Activated CD8-positive, alpha-beta memory T cell treated with anti-CD3 and anti-CD28 coated beads for 36 hours (primary cell): ENCODE data around the gene SECISBP2. TPM values are rescaled to one million over a fixed set of nuclear protein-coding genes. Genes with fewer than 3 reads are reported as not detected.

Experiments used
- CTCF ChIA-PET: fragments of 350-600 bp; sonication (Branson Sonifier 250); formaldehyde crosslinking; loops from one replicate; lab custom pipeline; 2021; ENCODE audit warnings: antibody characterized with exemption; lab: Charles Lee
- POLR2A ChIA-PET: fragments of 350-600 bp; sonication (Branson Sonifier 250); formaldehyde crosslinking; loops from one replicate; lab custom pipeline; 2021; ENCODE audit warnings: antibody characterized with exemption; lab: Charles Lee
- total RNA-seq, 2 experiments: library from RNA; stranded (reverse); gene quantifications; one replicate each; pipeline ENCODE4 v1.2.3, GENCODE V29; 2021

Gene SECISBP2
- total RNA-seq, 2 experiments from 2014 or later = 35.0 to 36.5 TPM

DNA sequence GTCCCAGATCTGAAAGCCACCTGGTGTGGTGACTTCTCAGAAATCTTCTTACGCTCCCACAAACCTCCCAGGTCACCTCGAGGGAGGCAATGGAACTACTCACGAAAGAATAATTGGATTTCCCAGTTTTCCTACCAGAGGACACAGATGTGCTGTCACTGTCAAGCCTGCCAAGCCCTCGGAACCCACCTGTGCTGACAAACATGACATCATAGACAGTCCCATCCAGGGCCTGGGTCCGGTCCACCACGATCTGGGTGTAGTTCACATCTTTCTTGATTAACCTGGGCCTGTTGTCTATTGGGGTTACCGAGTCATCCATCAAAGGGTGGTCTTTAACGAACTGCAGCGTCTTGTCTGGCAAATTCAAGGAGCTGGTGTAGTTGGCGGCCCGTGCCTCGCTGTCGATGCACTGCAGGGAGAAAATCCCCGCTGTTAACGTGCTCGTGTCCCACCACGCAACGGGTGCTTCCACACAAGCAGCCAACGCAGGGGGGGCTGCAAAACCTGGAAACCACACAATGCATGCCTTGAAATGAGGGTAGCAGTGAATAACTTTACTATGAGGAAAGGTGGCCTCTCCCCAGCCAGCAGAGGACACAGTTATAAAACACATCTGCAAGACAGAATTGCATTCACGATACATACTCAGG is 69.0 kb downstream of the SECISBP2 start:
- POLR2A ChIA-PET = no interaction called here
- CTCF ChIA-PET = no interaction called here

DNA sequence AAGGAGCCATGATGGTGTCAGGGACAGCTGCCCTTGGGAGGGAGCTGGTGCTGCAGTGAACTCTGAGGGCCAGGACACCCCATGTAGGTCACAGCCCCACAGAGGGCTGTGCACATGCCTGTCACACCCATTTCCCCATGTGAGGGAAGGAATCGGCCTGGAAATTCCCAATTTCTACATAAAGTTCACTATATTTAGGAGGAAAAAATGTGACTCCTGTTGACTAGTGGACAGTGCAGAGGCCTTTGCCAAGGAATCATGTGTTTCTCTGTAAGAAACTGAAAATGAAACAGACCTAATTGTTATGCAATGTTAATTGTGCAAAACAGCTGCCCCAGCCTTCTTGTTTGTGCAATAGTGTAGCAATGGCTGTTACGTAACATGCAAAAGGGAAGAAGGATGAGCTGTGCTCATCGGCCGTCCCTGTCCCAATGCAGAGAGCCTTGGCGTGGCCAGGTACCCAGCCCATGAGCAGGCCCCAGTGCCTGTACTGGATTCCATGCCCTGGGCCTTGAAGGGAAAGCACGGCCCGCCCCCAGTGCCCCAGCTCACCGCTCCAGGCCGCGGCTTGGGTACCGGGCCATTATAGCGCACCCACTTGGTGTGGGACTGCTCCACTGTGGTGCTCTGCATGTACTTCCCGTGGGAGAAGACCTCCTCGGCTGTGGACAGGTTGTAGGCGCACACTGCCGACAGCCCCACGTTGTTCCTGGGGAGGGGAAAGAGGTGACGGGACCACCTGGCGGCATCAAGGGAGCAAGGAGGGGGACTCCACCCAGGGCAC is 70.0 kb downstream of the SECISBP2 start:
- POLR2A ChIA-PET = no interaction called here
- CTCF ChIA-PET = interaction anchor here (0.8 to 2.1 kb wide), 2 partner anchors 13 to 161 kb away, joined by 3 to 5 read pairs; no protein-coding TSS in a partner anchor

DNA sequence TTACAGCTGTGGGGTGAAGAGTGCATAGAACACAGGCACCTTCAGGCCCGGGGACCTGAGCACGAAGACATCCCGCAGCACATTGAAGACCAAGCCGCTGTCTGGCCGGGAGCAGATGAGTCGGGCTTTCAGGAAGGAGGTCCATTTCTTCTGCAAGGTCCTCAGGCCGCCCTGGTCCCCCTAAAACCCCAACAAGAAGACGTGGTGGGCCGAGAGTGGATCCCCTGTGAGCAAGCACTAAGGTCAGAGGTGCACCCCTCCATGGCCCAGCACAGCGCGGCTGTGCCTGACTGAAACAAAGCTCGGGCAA is 70.5 kb downstream of the SECISBP2 start:
- POLR2A ChIA-PET = no interaction called here
- CTCF ChIA-PET = interaction anchor here (2.1 kb wide), 1 partner anchor 160 kb away, joined by 5 read pairs; no protein-coding TSS in a partner anchor

DNA sequence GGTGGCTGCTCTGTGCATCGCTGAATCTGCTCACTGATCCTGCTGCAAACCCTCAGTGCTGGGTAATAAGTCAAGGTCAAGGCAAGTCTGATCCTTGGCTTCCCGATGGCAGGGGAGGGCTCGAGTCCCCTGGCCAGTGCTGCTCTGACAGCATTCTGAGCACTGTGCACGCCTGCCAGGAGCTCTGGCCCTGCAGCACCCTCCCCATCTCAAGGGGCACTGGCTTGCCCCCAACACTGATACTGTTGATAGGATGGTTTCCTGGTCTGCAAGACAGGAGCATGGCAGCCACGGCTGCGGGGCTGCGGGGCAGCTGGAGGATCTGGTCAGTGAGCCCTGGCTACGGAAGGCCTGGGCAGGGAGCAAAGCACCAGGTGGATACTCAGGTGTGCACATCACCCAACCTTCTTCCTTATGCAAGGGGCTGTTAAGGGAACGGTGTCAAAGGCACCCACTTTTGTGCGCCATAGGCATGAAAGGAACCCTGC is 71.8 kb downstream of the SECISBP2 start:
- POLR2A ChIA-PET = no interaction called here
- CTCF ChIA-PET = interaction anchor here (2.1 kb wide), 1 partner anchor 159 kb away, joined by 5 read pairs; no protein-coding TSS in a partner anchor

DNA sequence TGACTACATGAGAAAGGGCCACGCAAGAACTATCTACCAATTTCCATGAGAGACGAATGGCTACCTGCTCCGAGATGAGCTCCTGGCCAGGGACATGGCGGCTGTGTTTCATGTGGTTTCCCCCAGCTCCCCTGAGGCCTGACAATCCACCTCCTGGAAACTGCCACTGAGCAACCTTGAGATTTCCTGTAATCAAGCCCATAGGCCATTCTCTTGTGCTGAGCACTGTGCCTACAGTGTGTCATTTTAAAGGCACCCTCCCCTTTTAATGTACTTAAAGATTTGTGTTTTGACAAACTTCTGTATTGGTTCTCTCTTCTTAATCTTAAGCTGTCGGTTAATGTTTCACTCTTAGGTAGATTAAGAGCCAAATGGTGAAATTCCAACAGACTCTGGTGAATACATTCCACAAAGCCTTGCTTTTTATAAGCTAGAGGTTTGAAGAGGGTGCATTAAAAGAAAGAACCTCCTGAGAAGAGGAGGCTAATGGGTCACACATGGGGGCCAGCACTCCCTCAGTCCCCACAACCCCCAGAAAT is 72.3 kb downstream of the SECISBP2 start:
- CTCF ChIA-PET = no interaction called here
- POLR2A ChIA-PET = interaction anchor here (0.7 kb wide), 1 partner anchor 8 kb away, joined by 3 read pairs; no protein-coding TSS in a partner anchor

DNA sequence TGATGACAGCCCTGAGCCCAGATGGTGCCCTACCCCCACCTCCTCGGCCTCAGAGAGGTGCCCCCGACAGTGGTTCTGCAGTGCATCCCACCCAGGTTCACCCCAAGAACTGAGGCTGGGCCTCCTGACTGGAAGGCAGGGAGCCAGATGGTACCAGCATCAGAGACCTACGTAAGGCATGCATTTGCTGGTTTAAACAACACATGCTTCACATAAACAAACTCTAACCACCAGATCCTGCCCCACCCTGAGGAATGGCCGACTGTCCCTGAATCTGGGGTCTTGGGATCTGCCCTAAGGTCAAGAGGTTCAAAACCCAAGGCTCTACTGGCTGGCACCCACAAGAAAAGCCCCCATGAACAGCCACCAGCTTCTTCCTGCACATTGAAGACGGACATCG is 73.3 kb downstream of the SECISBP2 start:
- POLR2A ChIA-PET = interaction anchor here (0.7 kb wide), 1 partner anchor 7 kb away, joined by 3 read pairs; no protein-coding TSS in a partner anchor
- CTCF ChIA-PET = interaction anchor here (1.1 kb wide), 1 partner anchor 39 kb away, joined by 3 read pairs; no protein-coding TSS in a partner anchor

DNA sequence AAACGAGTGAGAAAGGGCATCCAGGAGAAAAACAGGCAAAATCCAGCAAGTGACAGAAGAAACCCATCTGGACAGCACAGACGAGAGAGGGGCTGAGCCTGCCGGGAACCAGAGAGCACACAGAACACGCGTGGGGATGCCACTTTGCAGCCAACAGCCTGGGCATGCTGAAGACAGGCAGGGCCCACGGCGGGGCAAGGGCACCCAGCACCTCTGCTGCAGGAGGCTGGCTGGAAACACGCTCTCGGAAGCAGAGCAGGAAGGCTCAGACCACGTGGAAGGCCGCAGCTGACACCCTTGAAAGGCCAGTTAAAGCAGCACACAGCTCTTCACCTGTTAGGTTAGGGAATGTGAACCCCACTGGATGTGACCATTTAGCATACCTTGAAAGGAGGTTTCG is 76.1 kb downstream of the SECISBP2 start:
- POLR2A ChIA-PET = no interaction called here
- CTCF ChIA-PET = no interaction called here

DNA sequence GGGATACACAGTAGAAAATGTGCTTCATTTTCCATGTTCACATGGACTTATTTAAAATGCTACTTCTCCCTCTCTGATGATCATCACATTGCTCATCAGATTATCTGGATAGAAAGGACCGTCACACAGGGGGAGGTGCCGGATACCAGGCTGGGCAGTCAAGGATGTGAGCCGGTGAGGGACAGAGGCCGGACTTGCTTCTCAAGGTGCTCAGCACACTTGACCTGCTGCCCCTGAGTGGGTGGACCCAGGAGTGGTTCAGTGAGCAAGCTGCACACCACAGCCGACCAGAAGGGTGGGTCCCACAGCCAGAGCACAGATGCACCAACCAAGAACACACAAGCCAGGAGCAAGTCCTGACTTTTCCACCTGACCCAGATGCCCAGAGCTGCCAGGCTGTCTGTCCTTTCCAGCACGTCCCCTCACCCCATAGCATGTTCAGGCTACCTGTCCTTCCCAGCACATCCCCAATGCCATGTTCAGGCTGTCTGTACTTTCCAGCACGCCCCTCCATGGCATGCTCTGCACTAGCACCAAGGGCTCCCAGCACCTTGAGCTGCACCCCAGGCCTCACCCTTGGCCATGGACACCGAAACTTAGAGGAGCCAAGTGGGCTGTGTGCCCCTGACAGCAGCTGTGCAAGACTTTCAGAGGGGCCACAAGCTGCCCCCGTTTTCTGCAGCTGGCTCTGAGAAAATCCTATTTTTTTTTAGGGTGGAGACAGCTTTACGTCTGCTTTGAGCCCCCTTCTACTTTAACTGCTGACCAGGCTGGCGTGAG is 77.8 kb downstream of the SECISBP2 start:
- POLR2A ChIA-PET = no interaction called here
- CTCF ChIA-PET = interaction anchor here (1.0 kb wide), 1 partner anchor 10 kb away, joined by 3 read pairs; no protein-coding TSS in a partner anchor

DNA sequence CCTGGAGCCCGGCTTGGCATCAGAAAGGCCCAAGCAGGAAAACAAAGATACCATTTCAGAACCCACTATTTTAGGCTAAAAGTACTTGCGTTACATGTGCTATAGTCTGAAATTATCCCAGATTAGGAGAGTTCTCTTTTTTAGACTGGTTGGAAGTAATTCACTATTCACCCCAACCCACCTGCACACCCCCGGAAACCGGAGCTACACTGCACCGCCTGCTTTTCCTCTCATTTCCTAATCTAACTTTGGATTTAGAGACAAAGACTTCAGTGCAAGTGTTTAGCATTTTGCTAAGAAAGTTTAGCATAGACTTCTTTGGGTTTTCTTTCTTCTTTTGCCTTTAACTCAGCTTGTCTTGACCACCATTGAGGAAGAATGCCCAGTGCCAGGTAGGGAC is 79.2 kb downstream of the SECISBP2 start:
- CTCF ChIA-PET = no interaction called here

DNA sequence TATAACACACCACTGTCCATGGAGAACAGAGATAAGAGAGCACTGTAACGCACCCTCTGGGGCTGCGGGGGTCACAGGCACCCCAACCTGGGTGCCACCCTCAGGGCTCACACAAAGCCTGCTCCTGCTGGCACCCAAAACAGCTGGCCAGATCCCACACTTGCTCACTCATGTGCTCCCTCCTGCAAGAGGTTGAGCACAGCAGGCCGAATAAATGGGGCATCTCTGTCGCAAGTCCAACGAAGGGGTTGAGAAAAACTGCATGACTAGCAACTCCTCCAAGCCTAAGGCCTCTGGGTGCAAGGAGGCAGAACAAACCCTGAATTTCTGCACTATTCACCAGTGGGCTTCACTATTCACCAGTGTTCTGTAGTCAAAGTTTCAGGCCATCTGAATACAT is 80.3 kb downstream of the SECISBP2 start:
- ChIA-PET CTCF (no interaction called here), POLR2A (interaction anchor here (1.0 kb wide), 1 partner anchor 7 kb away, joined by 3 read pairs; no protein-coding TSS in a partner anchor)

More for the DNA sequence above, 79.2 kb downstream of the SECISBP2 start:
- POLR2A ChIA-PET = no interaction called here

DNA sequence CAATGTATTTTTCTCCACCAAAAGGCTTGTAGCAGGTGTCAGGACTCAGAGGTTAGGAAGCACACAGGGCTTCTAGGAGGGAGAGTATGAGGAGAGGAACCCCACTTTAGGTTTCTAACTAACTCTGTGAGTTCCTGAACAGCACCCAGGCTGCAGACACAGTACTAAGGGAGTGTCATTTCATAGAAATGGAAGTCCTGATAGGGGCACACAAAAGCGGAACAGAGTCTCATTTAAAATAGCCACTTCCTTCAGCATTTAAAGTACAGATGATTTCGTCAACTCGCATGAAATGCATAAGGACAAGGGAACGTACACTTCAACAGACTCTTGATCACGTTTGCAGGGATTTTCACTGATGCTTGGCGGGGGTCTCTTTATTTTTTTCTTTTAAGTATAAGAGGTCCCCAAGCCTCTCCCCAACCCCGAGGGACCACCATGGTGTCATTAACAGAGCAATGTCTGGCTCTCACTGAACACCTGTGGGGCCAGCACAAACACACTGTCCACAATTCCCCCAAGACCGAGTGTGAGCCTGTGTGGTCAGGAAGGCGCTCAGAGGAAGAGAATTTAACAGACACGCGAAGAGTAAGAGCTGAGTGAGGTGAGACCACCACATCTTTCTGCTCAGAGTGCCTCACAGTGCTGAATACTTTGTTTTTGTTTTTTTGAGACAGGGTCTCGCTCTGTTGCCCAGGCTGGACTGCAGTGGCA is 82.3 kb downstream of the SECISBP2 start:
- CTCF ChIA-PET = interaction anchor here (0.6 kb wide), 1 partner anchor 35 kb away, joined by 3 read pairs; no protein-coding TSS in a partner anchor

DNA sequence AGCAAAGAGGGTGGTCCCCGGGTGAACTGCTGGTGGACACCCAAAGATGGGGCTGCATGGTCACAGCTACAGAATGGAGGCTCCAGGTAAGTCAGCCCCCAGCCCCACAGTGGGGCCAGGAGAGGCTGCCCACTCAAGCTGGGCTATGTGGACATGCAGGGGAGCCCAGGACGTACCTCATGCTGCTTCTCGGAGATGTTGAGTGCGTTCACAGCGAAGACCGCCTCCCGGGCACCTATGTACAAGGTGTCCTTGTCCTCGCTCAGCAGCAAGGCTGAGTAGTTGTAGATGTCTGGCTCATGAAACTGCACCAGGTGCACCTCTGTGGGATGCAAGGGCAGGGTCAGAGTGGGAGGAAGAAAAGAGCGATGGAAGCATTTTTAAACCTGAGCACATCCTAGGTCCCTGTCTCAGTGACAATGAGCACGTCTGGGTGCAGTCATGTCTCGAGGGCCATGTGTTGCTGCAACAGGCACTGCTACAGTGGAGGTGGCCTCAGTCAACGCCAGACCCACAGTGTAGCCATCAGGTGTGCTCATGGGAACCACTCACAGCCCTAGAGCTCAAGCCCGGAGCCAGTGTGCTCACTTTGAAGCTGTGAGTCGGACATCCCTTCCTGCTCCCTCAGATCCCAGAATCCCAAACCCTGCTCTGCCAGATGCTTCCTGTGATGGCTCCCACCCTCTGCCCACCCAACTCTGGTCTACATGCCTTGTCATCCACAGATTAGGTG is 84.6 kb downstream of the SECISBP2 start:
- POLR2A ChIA-PET = no interaction called here
- CTCF ChIA-PET = interaction anchor here (2.5 kb wide), 1 partner anchor 27 kb away, joined by 10 read pairs; no protein-coding TSS in a partner anchor

More for the DNA sequence above, 82.3 kb downstream of the SECISBP2 start:
- POLR2A ChIA-PET = no interaction called here

DNA sequence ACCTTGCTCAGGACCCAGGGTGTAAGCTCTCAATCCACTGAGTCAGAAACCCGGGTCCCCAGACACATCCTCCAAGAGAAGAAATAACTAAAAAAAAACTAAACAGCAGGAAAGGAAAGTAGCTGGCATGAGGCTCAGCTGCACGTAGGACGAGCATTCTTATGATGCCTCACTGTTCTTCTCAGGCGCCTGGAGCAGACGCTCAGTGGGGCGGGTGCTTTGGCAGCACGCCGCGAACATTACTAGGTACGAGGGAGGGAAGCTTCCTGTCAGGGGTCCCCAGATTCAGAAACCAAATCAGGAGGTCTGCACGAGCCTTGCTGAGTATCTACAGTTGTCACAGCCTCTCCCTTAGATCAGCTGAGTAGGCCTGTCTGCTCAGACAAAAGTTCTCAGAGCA is 85.8 kb downstream of the SECISBP2 start:
- POLR2A ChIA-PET = no interaction called here
- CTCF ChIA-PET = interaction anchor here (0.6 to 2.5 kb wide), 2 partner anchors 26 to 890 kb away, joined by 3 to 10 read pairs; no protein-coding TSS in a partner anchor

DNA sequence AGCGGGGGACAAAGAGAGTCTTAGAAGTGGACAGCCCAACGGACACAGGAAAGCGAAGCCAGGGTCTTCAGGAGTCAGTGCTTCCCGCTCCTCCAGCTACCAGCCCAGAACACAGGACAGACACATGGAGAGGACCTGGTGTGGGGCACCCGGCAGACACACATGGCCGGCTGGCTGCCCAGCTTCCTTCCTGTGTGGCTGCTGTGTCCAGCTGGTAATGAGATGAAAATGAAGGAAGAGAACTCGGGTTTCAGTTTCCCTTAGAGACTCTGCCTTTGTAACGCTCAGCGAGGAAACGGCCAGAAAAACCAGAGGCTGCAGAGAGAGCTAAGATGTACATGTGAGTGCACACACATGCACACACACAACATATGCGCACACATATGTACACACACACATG is 87.5 kb downstream of the SECISBP2 start:
- ChIA-PET POLR2A (no interaction called here), CTCF (no interaction called here)

DNA sequence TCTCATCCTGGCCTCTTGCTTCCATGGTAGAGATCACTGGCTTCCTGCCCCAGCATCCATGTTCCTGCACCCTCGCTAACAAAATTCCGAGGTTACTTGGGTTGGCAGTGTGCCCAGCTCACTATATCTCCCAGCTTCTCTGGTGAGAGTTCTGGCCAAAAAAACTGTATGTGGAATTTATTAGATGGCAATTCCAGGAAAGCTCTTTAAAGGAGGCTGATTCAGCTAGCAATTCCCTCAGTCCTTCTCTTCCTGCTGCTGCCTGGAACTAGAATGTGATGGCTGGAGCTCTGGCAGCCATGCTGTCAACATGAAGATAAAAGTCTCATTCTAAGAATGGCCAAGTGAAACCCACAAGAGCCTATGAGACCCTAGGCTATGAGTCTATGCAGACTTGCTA is 88.8 kb downstream of the SECISBP2 start:
- CTCF ChIA-PET = no interaction called here
- POLR2A ChIA-PET = no interaction called here

DNA sequence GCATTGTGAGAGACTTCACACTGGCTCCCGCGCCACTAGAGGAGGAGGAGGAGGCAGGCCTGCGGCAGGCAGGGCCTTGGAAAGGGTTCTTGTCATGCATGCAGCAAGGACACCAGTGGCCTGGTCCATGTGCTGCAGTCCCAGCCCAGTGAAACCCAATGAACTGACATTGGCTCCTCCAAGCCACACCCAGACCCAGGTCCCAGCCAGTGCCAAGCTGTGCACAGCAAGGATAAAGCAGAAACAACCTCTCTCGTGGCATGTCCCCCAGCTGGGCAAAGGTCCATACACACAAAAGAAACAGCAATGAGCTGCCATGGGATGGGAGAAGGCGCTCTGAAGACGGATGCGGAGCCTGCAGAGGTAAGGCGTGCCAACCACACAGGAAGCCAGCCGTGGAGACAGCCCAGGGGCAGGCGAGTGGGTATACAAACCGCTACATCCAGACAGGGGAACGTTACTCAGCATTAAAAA is 90.4 kb downstream of the SECISBP2 start:
- ChIA-PET POLR2A (interaction anchor here (1.2 to 1.7 kb wide), 2 partner anchors 19 to 73 kb away, joined by 3 read pairs; no protein-coding TSS in a partner anchor), CTCF (interaction anchor here (0.6 to 1.4 kb wide), 6 partner anchors 34 to 140 kb away, joined by 3 to 4 read pairs (median 3); no protein-coding TSS in a partner anchor)
